Stomach (tissue), 9 donors: Measurements from ENCODE around the gene TOR4A. TPM values are rescaled to one million over a fixed set of nuclear protein-coding genes. Genes with fewer than 3 reads are reported as not detected.

ENCODE experiments used
- DNase-seq, 2 donors: peaks; one replicate each; pipeline versions ENCODE4 v3.0.0 to v3.0.0-alpha.2; 2013 to 2019
- H3K27ac ChIP-seq, 5 donors: fragments of 200-600 bp in 4 of 5; sonication (generic) in 4 of 5; one replicate each; pipeline ENCODE4 v1.5.1; 2013 to 2019; ENCODE audit warnings: mild to moderate bottlenecking in 1 of 5, moderate library complexity in 1 of 5
- H3K27me3 ChIP-seq, 3 donors: fragments of 200-600 bp; sonication (generic); one replicate each; pipeline ENCODE4 v1.5.1; 2017 to 2019; ENCODE audit warnings: mixed run types in 1 of 3
- H3K36me3 ChIP-seq, 4 donors: fragments of 200-600 bp; sonication (generic); 1 replicate in 3 of 4; 2 replicates in 1 of 4; pipeline ENCODE4 v1.5.1; 2016 to 2019
- H3K4me1 ChIP-seq, 4 donors: fragments of 200-600 bp; sonication (generic); one replicate each; pipeline ENCODE4 v1.5.1; 2016 to 2019
- H3K4me3 ChIP-seq, 4 donors: fragments of 200-600 bp; sonication (generic) in 3 of 4; one replicate each; pipeline ENCODE4 v1.5.1; 2016 to 2019; ENCODE audit warnings: mild to moderate bottlenecking in 1 of 4
- H3K9me3 ChIP-seq, 4 donors: fragments of 200-600 bp; sonication (generic); one replicate each; pipeline ENCODE4 v1.5.1; 2016 to 2019
- CTCF ChIP-seq, 7 experiments: fragments of 450-650 bp in 4 of 7; fragments of 200-600 bp in 3 of 7; sonication (generic) in 3 of 7; IDR thresholded peaks; one replicate each; pipeline ENCODE4 v1.5.1; 2016 to 2019; ENCODE audit warnings: antibody characterized with exemption in 7 of 7, control low read depth in 2 of 7, mild to moderate bottlenecking in 1 of 7
- EP300 ChIP-seq: sonication (generic); formaldehyde crosslinking; IDR thresholded peaks from one replicate; pipeline ENCODE4 v1.6.1; 2017; ENCODE audit warnings: antibody characterized with exemption
- POLR2A ChIP-seq, 4 donors: fragments of 450-650 bp; IDR thresholded peaks; one replicate each; pipeline ENCODE4 v1.6.1; 2016; ENCODE audit warnings: antibody characterized with exemption in 4 of 4, control low read depth in 2 of 4, mild to moderate bottlenecking in 1 of 4, moderate library complexity in 1 of 4
- POLR2AphosphoS5 ChIP-seq, 3 donors: sonication (generic); formaldehyde crosslinking; IDR thresholded peaks; one replicate each; pipeline ENCODE4 v1.6.1; 2016; ENCODE audit warnings: antibody characterized with exemption in 3 of 3
- WGBS, 5 donors: extraction: QIAGEN DNeasy Blood & Tissue Kit in 3 of 5; methylation state at CpG; one replicate each; pipeline versions ENCODE4 v1.1.5 to v1.1.7; 2013 to 2018; 5-methylcytosine and 5-hydroxymethylcytosine counted together
- intact Hi-C: fragments of 100-400 bp; cut with DNase I; formaldehyde crosslinking; loops from one replicate; pipeline ENCODE4 v1.15.1; 2023; ENCODE audit warnings: low total_unique reads
- polyA plus RNA-seq, 3 donors: library from polyadenylated mRNA; stranded (reverse); fragments of 200-250 nt; gene quantifications; one replicate each; pipeline ENCODE4 v1.2.3, GENCODE V29; 2013
- total RNA-seq, 5 donors: library from RNA; depleted of rRNA; stranded (reverse); fragments of >200 nt; gene quantifications; one replicate each; pipeline versions ENCODE4 v1.1.0 to v1.2.3, GENCODE V29; 2014 to 2016
- donor health status: healthy with polysubstance abuse.
- donor health status: Bipolar disorder and iron deficiency.
- donor health status: healthy.

The TOR4A gene
- total and polyA plus RNA-seq, 8 donors = 5.9 to 180 (median 10.2) TPM

GRCh38 chr9:137275588-137276472 lies 1.7 kb upstream of the TOR4A start:
- Histone ChIP-seq H3K36me3 (peaks cover 27 to 50% (median 49%) of the 10 kb centered on the region in 4 donors), H3K9me3 (no peaks in the 10 kb centered on the region), H3K27me3 (peaks cover 0 to 47% (median 0%) of the 10 kb centered on the region in 3 donors), H3K27ac (peak overlapping the region; percentile 88 to 95 (median 95)), H3K4me3 (peak overlapping the region in 1 of 4 donors; percentile 66), H3K4me1 (peaks cover 63 to 99% (median 92%) of the 10 kb centered on the region in 4 donors)
- DNase-seq = peak in 1 of 2 donors; percentile 15
- TF ChIP-seq EP300 (no peak), POLR2AphosphoS5 (IDR thresholded peaks at IDR 0.05) (no peak), POLR2A (IDR thresholded peaks at IDR 0.05) (no peak), CTCF (IDR thresholded peaks at IDR 0.05) (no peak)
- 66 to 77% (median 71%) methylated on average over 23 to 24 of the region's 24 CpGs for WGBS, 5 donors
- intact Hi-C loops = no loop called here

GRCh38 chr9:137276473-137277328 lies 825 bp upstream of the TOR4A start:
- intact Hi-C loops = no loop called here
- no peak for TF ChIP-seq CTCF (IDR thresholded peaks at IDR 0.05)
- peak in 1 of 3 donors; percentile 42 for TF ChIP-seq POLR2AphosphoS5 (IDR thresholded peaks at IDR 0.05)
- H3K36me3 ChIP-seq = peaks cover 27 to 50% (median 47%) of the 10 kb centered on the region in 4 donors

GRCh38 chr9:137278061-137278701 lies 655 bp downstream of the TOR4A start:
- peak overlapping the region; percentile 88 to 95 (median 95) for H3K27ac ChIP-seq
- peaks cover 63 to 91% (median 79%) of the 10 kb centered on the region in 4 donors for H3K4me1 ChIP-seq
- peak overlapping the region; percentile 47 to 66 (median 56) for H3K4me3 ChIP-seq
- peak in 1 of 2 donors; percentile 67 for DNase-seq
- no peaks in the 10 kb centered on the region for H3K9me3 ChIP-seq
- peaks cover 0 to 58% (median 0%) of the 10 kb centered on the region in 3 donors for H3K27me3 ChIP-seq
- H3K36me3 ChIP-seq = peaks cover 20 to 50% (median 40%) of the 10 kb centered on the region in 4 donors
- TF ChIP-seq POLR2A (IDR thresholded peaks at IDR 0.05) = no peak
- intact Hi-C loops = no loop called here
- WGBS, 5 donors = 3 to 14% (median 8%) methylated on average over 17 to 54 of the region's 54 CpGs

More at GRCh38 chr9:137276473-137277328, 825 bp upstream of the TOR4A start:
- 25 to 39% (median 30%) methylated on average over 14 to 30 of the region's 30 CpGs for WGBS, 5 donors
- DNase-seq = peak; percentile 89 to 94
- Histone ChIP-seq H3K27ac (peak overlapping the region; percentile 88 to 95 (median 95)), H3K27me3 (peaks cover 0 to 56% (median 0%) of the 10 kb centered on the region in 3 donors), H3K4me1 (peaks cover 67 to 99% (median 92%) of the 10 kb centered on the region in 4 donors), H3K4me3 (peak overlapping the region; percentile 47 to 66 (median 56)), H3K9me3 (no peaks in the 10 kb centered on the region)

- Histone ChIP-seq H3K9me3 (no peaks in the 10 kb centered on the region), H3K4me1 (peaks cover 60 to 83% (median 72%) of the 10 kb centered on the region in 4 donors), H3K27me3 (peaks cover 0 to 58% (median 0%) of the 10 kb centered on the region in 3 donors), H3K27ac (peak overlapping the region; percentile 88 to 95 (median 95)), H3K4me3 (peak overlapping the region; percentile 47 to 66 (median 56)), H3K36me3 (peaks cover 21 to 54% (median 40%) of the 10 kb centered on the region in 4 donors)
- intact Hi-C loops = no loop called here
- TF ChIP-seq CTCF (IDR thresholded peaks at IDR 0.05) = no peak
- no peak for TF ChIP-seq EP300
- no peak for TF ChIP-seq POLR2AphosphoS5 (IDR thresholded peaks at IDR 0.05)
- WGBS, 5 donors = 77 to 92% (median 80%) methylated on average over 34 to 139 of the region's 139 CpGs
- DNase-seq = peak in 1 of 2 donors; percentile 40
Measured at GRCh38 chr9:137278721-137279711, 1.5 kb downstream of the TOR4A start.
